ENCODE measurements around the gene KCNJ2.

DNA sequence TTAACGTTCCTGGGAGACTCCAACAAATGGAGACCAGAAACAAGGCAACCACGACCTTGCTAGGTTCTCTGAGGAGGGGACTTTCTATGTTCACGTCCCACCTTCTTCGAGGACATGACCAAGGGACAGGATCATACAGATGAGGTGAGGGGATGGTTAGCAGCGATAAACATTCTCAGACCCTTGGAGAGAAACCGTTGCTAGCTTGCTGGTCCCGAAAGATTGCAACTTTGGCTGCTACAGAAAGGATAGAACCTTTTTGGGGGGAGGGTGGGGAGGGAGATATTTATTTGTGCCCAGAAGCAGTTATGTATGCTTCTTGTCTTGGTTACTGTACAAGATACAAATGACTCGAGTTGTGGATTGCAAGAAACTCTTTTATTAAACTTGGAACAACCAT, 35.3 kb upstream of the KCNJ2 start:
- TF ChIP-seq POLR2A (IDR thresholded peaks at IDR 0.05) = no peak
- no peak for TF ChIP-seq POLR2AphosphoS5 (IDR thresholded peaks at IDR 0.05; ENCODE audit: insufficient read depth in 1 of 2, low read depth in 1 of 2)

All from vagina (tissue), 2 donors.